ENCODE data around the gene ZNF385A. TPM values are rescaled to one million over a fixed set of nuclear protein-coding genes. Genes with fewer than 3 reads are reported as not detected.

Gene ZNF385A
- polyA plus RNA-seq, 1 experiment = 0.96 TPM

- TF ChIP-seq CTCF (IDR thresholded peaks at IDR 0.05; ENCODE audit: insufficient read depth, low read depth, low read length) = no peak
- peaks cover 5% of the 10 kb centered on the region; the same call in 1 of the 2 replicates for H3K36me3 ChIP-seq (ENCODE audit: control insufficient read depth, insufficient read depth, low read length)
- no peak for DNase-seq (ENCODE audit: low read depth)
- H3K27me3 ChIP-seq (ENCODE audit: control insufficient read depth, insufficient read depth, low read length) = no peaks in the 10 kb centered on the region
- ChIA-PET POLR2A (no interaction called here), CTCF (interaction anchor here (2.1 to 5.2 kb wide), 2 partner anchors 10 to 11 kb away, joined by 12 to 53 read pairs; no protein-coding TSS in a partner anchor)
- H3K4me3 ChIP-seq (ENCODE audit: low read depth, low read length) = no peak overlapping the region
Measured at GRCh38 chr12:54389607-54390175, 5.2 kb upstream of the ZNF385A start.

GRCh38 chr12:54389134-54389508 lies 4.6 kb upstream of the ZNF385A start:
- H3K27me3 ChIP-seq (ENCODE audit: control insufficient read depth, insufficient read depth, low read length) = no peaks in the 10 kb centered on the region
- H3K4me3 ChIP-seq (ENCODE audit: low read depth, low read length) = no peak overlapping the region
- CTCF ChIA-PET = interaction anchor here (2.1 to 5.2 kb wide), 2 partner anchors 10 to 11 kb away, joined by 12 to 53 read pairs; no protein-coding TSS in a partner anchor
- DNase-seq (ENCODE audit: low read depth) = no peak
- TF ChIP-seq CTCF (IDR thresholded peaks at IDR 0.05; ENCODE audit: insufficient read depth, low read depth, low read length) = no peak
- peaks cover 4% of the 10 kb centered on the region; the same call in 1 of the 2 replicates for H3K36me3 ChIP-seq (ENCODE audit: control insufficient read depth, insufficient read depth, low read length)
- POLR2A ChIA-PET = no interaction called here

- CTCF ChIA-PET = interaction anchor here (0.7 to 3.3 kb wide), 5 partner anchors 9 to 51 kb away, joined by 3 to 16 read pairs (median 8); no protein-coding TSS in a partner anchor
- no peak for DNase-seq (ENCODE audit: low read depth)
- H3K27me3 ChIP-seq (ENCODE audit: control insufficient read depth, insufficient read depth, low read length) = no peaks in the 10 kb centered on the region
- no peak overlapping the region for H3K4me3 ChIP-seq (ENCODE audit: low read depth, low read length)
- TF ChIP-seq CTCF (IDR thresholded peaks at IDR 0.05; ENCODE audit: insufficient read depth, low read depth, low read length) = no peak
- POLR2A ChIA-PET = no interaction called here
- peaks cover 3% of the 10 kb centered on the region; the same call in 1 of the 2 replicates for H3K36me3 ChIP-seq (ENCODE audit: control insufficient read depth, insufficient read depth, low read length)
Measured at GRCh38 chr12:54388237-54389133, 4.0 kb upstream of the ZNF385A start.

GRCh38 chr12:54387114-54387467 lies 2.6 kb upstream of the ZNF385A start:
- DNase-seq (ENCODE audit: low read depth) = no peak
- no peaks in the 10 kb centered on the region for H3K36me3 ChIP-seq (ENCODE audit: control insufficient read depth, insufficient read depth, low read length)
- CTCF ChIA-PET = interaction anchor here (1.1 to 3.3 kb wide), 7 partner anchors 8 to 54 kb away, joined by 3 to 16 read pairs (median 7); no protein-coding TSS in a partner anchor
- no peak for TF ChIP-seq CTCF (IDR thresholded peaks at IDR 0.05; ENCODE audit: insufficient read depth, low read depth, low read length)
- POLR2A ChIA-PET = interaction anchor here (0.6 kb wide), 1 partner anchor 178 kb away, joined by 4 read pairs; no protein-coding TSS in a partner anchor
- H3K27me3 ChIP-seq (ENCODE audit: control insufficient read depth, insufficient read depth, low read length) = no peaks in the 10 kb centered on the region
- no peak overlapping the region for H3K4me3 ChIP-seq (ENCODE audit: low read depth, low read length)
